Breast epithelium (tissue), 4 donors: ENCODE measurements around the gene ARHGEF17. TPM values are rescaled to one million over a fixed set of nuclear protein-coding genes. Genes with fewer than 3 reads are reported as not detected.
A peak's percentile ranks its signal among the peaks of the same experiment; 100 is the strongest.

Source experiments
- DNase-seq, 2 donors: peaks; one replicate each; pipeline ENCODE4 v3.0.0-alpha.2; 2019; ENCODE audit warnings: low spot score in 2 of 2
- H3K27ac ChIP-seq, 2 donors: fragments of 200-600 bp; sonication (generic) in 1 of 2; one replicate each; pipeline ENCODE4 v1.5.1; 2016 to 2019; ENCODE audit warnings: mild to moderate bottlenecking in 1 of 2
- H3K27me3 ChIP-seq, 2 donors: fragments of 200-600 bp; sonication (generic) in 1 of 2; one replicate each; pipeline versions ENCODE4 v1.5.1 to v1.6.0; 2017 to 2019; ENCODE audit warnings: control low read depth in 1 of 2, mild to moderate bottlenecking in 1 of 2
- H3K36me3 ChIP-seq: fragments of 200-600 bp; one replicate; pipeline ENCODE4 v1.5.1; 2019
- H3K4me1 ChIP-seq, 2 donors: fragments of 200-600 bp; sonication (generic); one replicate each; pipeline ENCODE4 v1.5.1; 2016 to 2019; ENCODE audit warnings: control low read depth in 1 of 2
- H3K4me3 ChIP-seq, 3 donors: fragments of 200-600 bp; sonication (generic); 1 replicate in 2 of 3; 2 replicates in 1 of 3; pipeline ENCODE4 v1.5.1; 2016 to 2019; ENCODE audit warnings: mild to moderate bottlenecking in 3 of 3, moderate library complexity in 2 of 3
- H3K9me3 ChIP-seq, 2 donors: fragments of 200-600 bp; sonication (generic) in 1 of 2; one replicate each; pipeline ENCODE4 v1.5.1; 2016 to 2019; ENCODE audit warnings: control low read depth in 1 of 2
- POLR2A ChIP-seq: fragments of 450-650 bp; IDR thresholded peaks from one replicate; pipeline ENCODE4 v1.6.1; 2016; ENCODE audit warnings: antibody characterized with exemption, mild to moderate bottlenecking, moderate library complexity
- POLR2AphosphoS5 ChIP-seq, 3 donors: sonication (generic); formaldehyde crosslinking; IDR thresholded peaks; one replicate each; pipeline ENCODE4 v1.6.1; 2017; ENCODE audit warnings: antibody characterized with exemption in 3 of 3
- intact Hi-C: fragments of 100-400 bp; cut with DNase I; formaldehyde crosslinking; loops from one replicate; pipeline ENCODE4 v1.15.1; 2023; ENCODE audit warnings: low total_unique reads
- total RNA-seq, 3 donors: library from RNA; depleted of rRNA; stranded (reverse); fragments of >200 nt; gene quantifications; one replicate each; pipeline ENCODE4 v1.1.0, GENCODE V29; 2016
- TF ChIP-seq, protein P1 (sequence below), 3 donors: fragments of 450-650 bp; IDR thresholded peaks; one replicate each; pipeline ENCODE4 v1.5.1; 2016 to 2017; ENCODE audit warnings: antibody characterized with exemption in 3 of 3, mild to moderate bottlenecking in 3 of 3, moderate library complexity in 3 of 3

ARHGEF17 gene
- total RNA-seq, 3 donors from 2014 or later: 28.8 to 54.7 (median 38.2) TPM

DNA sequence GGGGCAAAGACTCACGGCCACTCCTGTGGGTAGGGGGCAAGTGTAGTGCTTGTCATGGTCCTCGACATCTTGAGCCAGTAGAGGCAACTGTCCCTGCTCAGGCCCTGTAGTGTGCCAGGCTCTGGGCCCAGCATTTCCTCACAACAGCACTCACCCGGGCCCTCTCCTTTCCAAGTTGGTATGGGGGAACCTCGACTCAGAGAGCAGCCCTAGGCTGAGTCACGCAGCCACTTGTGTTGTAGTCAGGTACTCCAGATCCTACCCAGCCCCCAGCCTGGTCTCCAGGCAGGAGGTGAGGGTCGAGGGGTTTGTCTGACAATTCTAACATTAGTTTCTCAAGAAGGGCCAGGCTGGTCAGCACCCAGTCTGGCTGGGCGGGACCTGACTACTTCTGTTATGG, 72.3 kb downstream of the ARHGEF17 start:
- intact Hi-C loops: no loop called here
- no peak overlapping the region for H3K4me3 ChIP-seq
- no peak overlapping the region for H3K27ac ChIP-seq
- H3K9me3 ChIP-seq: no peaks in the 10 kb centered on the region
- H3K36me3 ChIP-seq: no peaks in the 10 kb centered on the region
- H3K4me1 ChIP-seq: peaks cover 0 to 4% of the 10 kb centered on the region in 2 donors
- no peak for TF ChIP-seq POLR2A
- TF ChIP-seq POLR2AphosphoS5 (IDR thresholded peaks at IDR 0.05): no peak
- TF ChIP-seq, protein P1, sequence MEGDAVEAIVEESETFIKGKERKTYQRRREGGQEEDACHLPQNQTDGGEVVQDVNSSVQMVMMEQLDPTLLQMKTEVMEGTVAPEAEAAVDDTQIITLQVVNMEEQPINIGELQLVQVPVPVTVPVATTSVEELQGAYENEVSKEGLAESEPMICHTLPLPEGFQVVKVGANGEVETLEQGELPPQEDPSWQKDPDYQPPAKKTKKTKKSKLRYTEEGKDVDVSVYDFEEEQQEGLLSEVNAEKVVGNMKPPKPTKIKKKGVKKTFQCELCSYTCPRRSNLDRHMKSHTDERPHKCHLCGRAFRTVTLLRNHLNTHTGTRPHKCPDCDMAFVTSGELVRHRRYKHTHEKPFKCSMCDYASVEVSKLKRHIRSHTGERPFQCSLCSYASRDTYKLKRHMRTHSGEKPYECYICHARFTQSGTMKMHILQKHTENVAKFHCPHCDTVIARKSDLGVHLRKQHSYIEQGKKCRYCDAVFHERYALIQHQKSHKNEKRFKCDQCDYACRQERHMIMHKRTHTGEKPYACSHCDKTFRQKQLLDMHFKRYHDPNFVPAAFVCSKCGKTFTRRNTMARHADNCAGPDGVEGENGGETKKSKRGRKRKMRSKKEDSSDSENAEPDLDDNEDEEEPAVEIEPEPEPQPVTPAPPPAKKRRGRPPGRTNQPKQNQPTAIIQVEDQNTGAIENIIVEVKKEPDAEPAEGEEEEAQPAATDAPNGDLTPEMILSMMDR (IDR thresholded peaks at IDR 0.05): no peak
- no peak for DNase-seq
- H3K27me3 ChIP-seq: no peaks in the 10 kb centered on the region

DNA sequence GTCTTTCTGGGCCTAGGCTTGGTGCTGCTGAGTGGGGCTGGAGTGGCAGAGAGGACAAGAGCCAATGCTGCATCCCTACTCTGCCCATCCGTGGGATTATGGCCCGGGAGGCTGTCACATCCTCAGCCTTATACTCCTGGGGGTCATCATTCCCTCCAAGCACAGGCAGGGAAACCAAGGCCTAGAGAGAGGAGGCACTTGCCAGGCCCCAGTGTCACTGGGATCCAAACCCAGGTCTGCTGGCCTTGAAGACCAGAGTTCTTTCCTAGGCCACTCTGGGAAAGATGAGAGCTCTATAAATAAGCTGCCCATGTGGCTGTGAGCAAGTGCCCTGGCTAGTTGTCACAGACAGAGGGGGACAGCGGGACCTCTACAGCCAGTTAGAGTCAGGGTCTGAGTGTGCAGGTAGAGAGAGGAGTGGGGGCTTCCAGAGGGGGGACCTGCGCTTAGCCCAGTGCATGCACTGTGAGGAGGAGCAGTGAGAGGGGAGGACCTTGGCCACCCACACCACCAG, 72.9 kb downstream of the ARHGEF17 start:
- Histone ChIP-seq H3K9me3 (no peaks in the 10 kb centered on the region), H3K36me3 (no peaks in the 10 kb centered on the region), H3K4me3 (no peak overlapping the region), H3K4me1 (peaks cover 0 to 4% of the 10 kb centered on the region in 2 donors), H3K27ac (no peak overlapping the region), H3K27me3 (no peaks in the 10 kb centered on the region)
- DNase-seq: no peak
- TF ChIP-seq POLR2AphosphoS5 (IDR thresholded peaks at IDR 0.05): no peak
- no peak for TF ChIP-seq POLR2A
- TF ChIP-seq, protein P1 (IDR thresholded peaks at IDR 0.05): no peak
- intact Hi-C loops: no loop called here

DNA sequence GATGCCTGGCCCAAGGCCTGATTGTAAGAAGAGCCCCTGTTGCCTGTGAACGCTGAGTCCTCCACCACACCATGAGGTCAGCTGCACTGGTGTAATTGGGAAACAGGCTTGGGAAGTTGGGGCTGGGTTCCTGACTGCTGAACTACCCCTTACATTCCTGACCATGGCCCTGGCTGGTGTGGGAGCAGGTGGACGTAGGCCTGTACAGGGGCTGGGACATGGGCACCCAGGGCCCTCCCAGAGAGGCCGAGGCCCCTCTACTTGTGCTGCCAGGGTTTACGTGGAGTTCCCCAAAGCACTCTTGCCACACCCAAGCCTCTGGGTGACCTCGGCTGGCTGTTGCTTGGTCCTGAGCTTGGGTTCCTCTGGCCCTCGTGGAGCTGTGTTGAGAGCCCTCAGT, 73.5 kb downstream of the ARHGEF17 start:
- TF ChIP-seq POLR2AphosphoS5 (IDR thresholded peaks at IDR 0.05): no peak
- DNase-seq: no peak
- Histone ChIP-seq H3K4me3 (no peak overlapping the region), H3K4me1 (peaks cover 0 to 4% of the 10 kb centered on the region in 2 donors), H3K36me3 (no peaks in the 10 kb centered on the region), H3K27ac (no peak overlapping the region), H3K9me3 (no peaks in the 10 kb centered on the region), H3K27me3 (no peaks in the 10 kb centered on the region)
- intact Hi-C loops: no loop called here

DNA sequence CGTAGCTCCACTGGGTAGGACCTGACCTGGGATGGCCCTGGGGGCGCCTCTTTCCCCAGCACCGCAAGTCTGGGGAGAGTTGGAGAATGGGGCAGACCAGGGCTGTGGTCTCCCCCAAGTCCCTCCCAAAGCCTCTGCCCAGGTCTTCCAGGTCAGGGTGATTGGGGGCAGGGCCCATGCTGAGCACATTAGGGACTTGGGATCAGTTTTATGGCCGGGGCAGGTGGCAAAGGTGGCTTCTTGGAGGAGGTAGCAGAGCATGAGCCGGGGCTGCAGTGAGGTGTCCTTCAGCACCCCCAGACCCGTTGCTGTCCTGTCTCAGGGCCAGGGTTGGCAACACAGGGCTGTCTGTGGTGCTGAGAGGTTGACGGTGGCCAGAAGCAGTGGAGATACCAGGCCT, 74.1 kb downstream of the ARHGEF17 start:
- no peaks in the 10 kb centered on the region for H3K36me3 ChIP-seq
- no peaks in the 10 kb centered on the region for H3K4me1 ChIP-seq
- H3K4me3 ChIP-seq: no peak overlapping the region
- no peak for DNase-seq
- H3K27ac ChIP-seq: no peak overlapping the region
- intact Hi-C loops: no loop called here
- TF ChIP-seq, protein P1 (IDR thresholded peaks at IDR 0.05): no peak
- TF ChIP-seq POLR2A: no peak
- no peak for TF ChIP-seq POLR2AphosphoS5 (IDR thresholded peaks at IDR 0.05)
- H3K27me3 ChIP-seq: no peaks in the 10 kb centered on the region
- H3K9me3 ChIP-seq: no peaks in the 10 kb centered on the region

DNA sequence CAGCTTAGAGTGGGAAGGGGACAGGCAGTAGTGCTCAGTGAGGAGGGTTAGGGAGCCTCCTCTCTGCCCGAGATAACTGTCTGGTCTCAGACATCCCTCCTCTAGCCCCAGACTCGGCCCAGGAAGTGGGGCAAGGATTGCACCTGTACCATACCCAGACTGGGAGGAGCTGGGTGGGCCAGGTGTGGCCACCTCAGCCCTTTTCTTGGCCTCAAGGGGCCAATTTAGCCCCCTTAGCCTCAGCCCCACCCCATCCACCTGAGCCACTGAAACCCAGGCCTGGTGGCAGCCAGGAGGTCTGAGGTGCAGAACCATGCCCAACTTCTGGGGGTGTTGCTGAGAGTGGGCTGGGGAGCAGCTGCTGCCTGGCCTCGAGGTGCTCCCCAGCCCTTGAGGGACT, 74.7 kb downstream of the ARHGEF17 start:
- H3K36me3 ChIP-seq: no peaks in the 10 kb centered on the region
- peak overlapping the region; percentile 2 to 15 for H3K27ac ChIP-seq
- H3K27me3 ChIP-seq: no peaks in the 10 kb centered on the region
- H3K4me3 ChIP-seq: no peak overlapping the region
- H3K4me1 ChIP-seq: no peaks in the 10 kb centered on the region
- DNase-seq: no peak
- TF ChIP-seq, protein P1 (IDR thresholded peaks at IDR 0.05): no peak
- no peak for TF ChIP-seq POLR2AphosphoS5 (IDR thresholded peaks at IDR 0.05)
- no peak for TF ChIP-seq POLR2A
- intact Hi-C loops: no loop called here
- H3K9me3 ChIP-seq: no peaks in the 10 kb centered on the region
